GM18951 (cell line): Measurements from ENCODE around the gene OR5B3.
"Not testable (repeated sequence)": the region's sequence is repeated elsewhere in the genome, so short reads cannot be mapped to it uniquely, and the experiment has no call there.

ENCODE experiments used
- POLR2A ChIP-seq: IDR thresholded peaks from 4 replicates; pipeline ENCODE4 v1.6.1; 2011; ENCODE audit warnings: mild to moderate bottlenecking; ENCODE audit not compliant: insufficient read length, insufficient read depth; ENCODE audit errors: extremely low read depth
- in situ Hi-C: fragments of 300-500 bp; cut with MboI; formaldehyde crosslinking; loops from one replicate; pipeline ENCODE4 v1.12.0; 2022; ENCODE audit warnings: low sequenced_read_pairs, mixed read lengths, inconsistent platforms; ENCODE audit not compliant: unreplicated experiment

The OR5B3 gene

GRCh38 chr11:58406774-58407173 lies at the start of gene OR5B3:
TSS of gene OR5B3 (minus strand) at chr11:58406874. CDS start at chr11:58403409, 3,465 bp downstream.
- TF ChIP-seq POLR2A = no peak
- in situ Hi-C loops = no loop called here

DNA sequence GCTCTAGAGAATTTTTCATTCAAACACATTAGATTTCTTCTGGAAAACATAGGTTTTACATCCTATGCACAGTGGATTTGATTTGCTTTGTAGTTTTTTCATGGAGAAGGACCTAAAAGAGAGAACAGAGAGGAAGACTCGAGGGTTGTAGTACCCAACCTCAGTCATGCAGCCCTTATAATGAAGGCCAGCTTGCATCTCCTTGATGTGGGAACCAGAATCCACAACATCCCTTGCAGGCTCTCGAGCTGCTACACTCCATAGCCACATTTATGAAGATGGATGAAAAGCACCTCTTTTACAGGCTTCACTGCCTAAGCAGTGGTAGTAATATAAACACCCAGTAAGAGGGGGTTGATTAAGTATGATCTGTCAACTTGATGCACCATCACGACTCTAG lies 44.9 kb upstream of the OR5B3 start:
- in situ Hi-C loops = no loop called here
- no peak for TF ChIP-seq POLR2A

DNA sequence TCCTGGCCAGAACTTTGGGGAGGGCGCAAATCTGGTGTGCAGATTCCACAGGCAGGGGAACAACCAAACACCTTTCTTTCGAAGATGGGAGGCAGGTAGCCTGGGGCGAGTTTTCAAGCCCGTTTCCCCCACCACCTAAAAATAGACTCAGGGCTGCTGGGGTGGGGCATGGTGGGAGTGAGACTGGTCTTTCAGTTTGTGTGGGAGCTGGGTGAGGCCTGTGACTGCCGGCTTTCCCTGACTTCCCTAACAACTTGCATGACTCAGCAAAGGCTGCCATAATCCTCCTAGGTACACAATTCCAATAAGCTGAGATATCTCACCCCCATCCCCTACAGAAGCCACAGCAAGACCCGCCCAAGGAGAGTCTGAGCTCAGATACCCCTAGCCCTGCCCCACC lies 39.6 kb upstream of the OR5B3 start:
- in situ Hi-C loops = no loop called here
- no peak for TF ChIP-seq POLR2A

- no peak for TF ChIP-seq POLR2A
- in situ Hi-C loops = no loop called here
Observed at GRCh38 chr11:58444300-58444699, 37.6 kb upstream of the OR5B3 start.

GRCh38 chr11:58442136-58442535 lies 35.5 kb upstream of the OR5B3 start, which contains the start of gene OR5B12:
TSS of gene OR5B12 (minus strand) at chr11:58442236. CDS start at chr11:58440151, 2,085 bp downstream.
- TF ChIP-seq POLR2A = no peak
- in situ Hi-C loops = no loop called here

DNA sequence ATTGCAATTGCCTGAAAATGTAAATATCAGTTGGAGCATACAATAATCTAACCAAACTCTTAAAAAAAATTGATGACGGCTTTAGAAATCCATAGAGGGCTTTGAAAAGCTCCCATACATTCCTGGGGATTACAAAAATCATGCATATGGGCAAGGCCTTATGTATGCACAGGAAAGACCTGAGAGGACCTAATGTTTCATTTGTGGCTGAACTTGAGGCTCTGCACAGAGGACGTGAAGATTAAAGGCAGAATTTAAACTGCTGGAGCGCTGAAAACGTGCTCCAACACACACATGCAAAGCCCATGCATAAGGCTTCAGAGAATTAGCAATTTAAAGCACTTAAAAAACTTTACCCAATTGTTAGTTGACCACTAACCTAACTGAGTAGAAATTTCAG lies 31.8 kb upstream of the OR5B3 start:
- no peak for TF ChIP-seq POLR2A
- in situ Hi-C loops = no loop called here

DNA sequence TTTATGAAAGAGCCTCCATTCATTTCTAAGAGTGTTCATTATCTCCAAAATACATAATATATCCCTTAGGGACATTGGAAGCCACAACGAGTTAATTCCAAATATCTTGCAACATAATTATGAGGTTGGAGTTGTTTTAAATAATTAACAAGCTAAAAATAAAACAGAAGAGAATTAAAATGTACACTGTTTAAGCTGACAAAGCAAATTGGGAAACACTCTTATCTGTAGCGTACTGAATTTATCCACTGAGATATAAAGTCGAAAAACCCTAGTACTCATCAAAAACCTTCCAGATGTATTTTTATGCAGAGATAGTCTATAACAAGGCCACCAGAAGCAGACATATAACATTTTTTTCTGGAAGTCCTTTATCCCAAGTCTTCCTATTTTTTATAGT lies 27.5 kb upstream of the OR5B3 start:
- in situ Hi-C loops = no loop called here
- no peak for TF ChIP-seq POLR2A

GRCh38 chr11:58433638-58434203 lies 27.0 kb upstream of the OR5B3 start:
- in situ Hi-C loops = no loop called here
- TF ChIP-seq POLR2A = no peak

DNA sequence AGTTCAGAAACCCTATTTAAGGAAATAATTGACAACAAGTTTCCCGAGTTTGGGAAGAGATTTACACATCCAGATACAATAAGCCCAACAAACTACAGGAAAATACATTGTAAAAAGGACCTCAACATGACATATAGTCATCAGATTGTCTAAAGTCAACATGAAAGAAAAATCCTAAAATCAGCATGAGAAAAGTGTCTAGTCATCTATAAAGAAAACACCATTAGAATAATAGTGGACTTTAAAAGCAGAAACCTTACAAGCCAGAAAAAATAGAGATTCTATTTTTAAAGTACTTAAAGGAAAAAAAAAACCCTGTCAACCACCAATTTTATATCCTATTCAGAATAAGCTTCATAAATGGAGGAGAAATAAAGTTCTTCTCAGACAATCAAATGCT lies 22.6 kb upstream of the OR5B3 start:
- in situ Hi-C loops = no loop called here
- TF ChIP-seq POLR2A = no peak

DNA sequence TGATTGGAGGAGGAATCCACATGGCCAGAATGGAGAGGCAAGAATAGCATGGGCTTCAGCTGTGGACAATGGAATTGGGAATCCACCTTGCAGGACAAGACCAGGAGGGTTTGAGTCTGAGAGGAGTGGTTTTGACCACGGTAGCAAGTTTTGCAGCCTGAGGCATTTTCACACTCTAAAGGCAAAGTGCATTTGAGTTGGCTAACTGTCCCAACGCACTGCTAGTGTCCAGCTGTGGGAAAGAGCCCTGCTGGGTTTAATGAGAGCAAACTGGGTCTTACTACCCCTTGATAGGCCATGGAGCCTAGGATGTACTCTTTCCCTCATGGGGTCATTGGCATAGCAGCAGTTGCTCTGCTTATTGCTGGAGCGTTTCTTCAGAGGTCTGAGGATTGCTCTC lies 21.3 kb upstream of the OR5B3 start, which contains the start of gene OR5B2:
Gene OR5B2, minus strand, starts transcription at position 101 of the 400 bp plus-strand sequence. CDS start 4,860 bp downstream, outside the sequence.
- in situ Hi-C loops = no loop called here
- TF ChIP-seq POLR2A = no peak

DNA sequence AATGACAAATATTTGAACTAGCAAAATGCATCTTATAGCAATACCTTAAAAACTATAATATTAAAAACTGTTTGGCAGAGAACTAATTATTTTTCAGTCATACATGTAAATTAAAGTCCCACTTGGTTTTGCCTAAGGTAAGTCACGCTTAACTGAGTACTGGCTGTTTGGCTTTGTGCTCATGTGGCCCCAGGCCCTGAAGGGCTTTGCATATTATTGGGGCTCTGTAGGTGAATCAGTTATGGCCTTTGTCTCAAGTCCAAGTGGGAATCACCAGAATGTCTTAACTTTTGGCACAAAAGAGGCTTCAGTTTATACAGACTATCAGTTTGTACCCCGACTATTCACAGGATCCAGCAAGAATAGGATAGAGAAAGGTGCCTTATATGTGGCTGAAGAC lies 7.1 kb downstream of the OR5B3 start:
- in situ Hi-C loops = not testable (repeated sequence)

- in situ Hi-C loops = no loop called here
- TF ChIP-seq POLR2A = no peak
Observed at GRCh38 chr11:58395581-58395980, 11.1 kb downstream of the OR5B3 start.

- in situ Hi-C loops = no loop called here
- TF ChIP-seq POLR2A = no peak
Observed at GRCh38 chr11:58394195-58394594, 12.5 kb downstream of the OR5B3 start.

DNA sequence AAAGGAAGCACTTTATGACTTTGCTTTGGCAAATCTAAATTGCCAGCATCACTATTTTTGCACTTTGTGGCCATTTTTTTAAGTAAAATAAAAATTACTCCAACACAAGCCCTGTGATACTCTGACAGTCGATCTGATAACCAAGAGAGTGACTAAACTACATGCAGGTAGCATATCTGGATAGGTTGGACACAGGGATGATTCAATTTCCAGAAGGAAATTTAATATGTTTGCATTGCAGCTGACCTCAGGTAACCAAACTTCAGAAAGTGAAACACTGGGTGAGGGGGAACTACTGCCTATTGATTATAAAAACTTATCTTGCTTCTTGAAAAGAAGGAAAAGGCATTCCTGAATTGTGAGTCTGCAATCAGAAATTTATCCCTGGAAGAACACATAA lies 13.9 kb downstream of the OR5B3 start:
- in situ Hi-C loops = no loop called here
- no peak for TF ChIP-seq POLR2A

GRCh38 chr11:58391879-58392278 lies 14.8 kb downstream of the OR5B3 start:
- in situ Hi-C loops = no loop called here
- TF ChIP-seq POLR2A = no peak
